ENCODE results near the gene DALRD3.

Gene DALRD3

GRCh38 chr3:48966367-48966766, 52.0 kb downstream of the DALRD3 start:
- no peak for TF ChIP-seq CTCF (IDR thresholded peaks at IDR 0.05; ENCODE audit: borderline replicate concordance, control extremely low read depth, extremely low read depth, insufficient read depth, missing control alignments)
- in situ Hi-C loops (cut with MboI; ENCODE audit: low sequenced_read_pairs, unreplicated experiment) = no loop called here
- DNase-seq (ENCODE audit: low spot score) = no peak
